ENCODE measurements around the gene APH1B.

The APH1B gene

DNA sequence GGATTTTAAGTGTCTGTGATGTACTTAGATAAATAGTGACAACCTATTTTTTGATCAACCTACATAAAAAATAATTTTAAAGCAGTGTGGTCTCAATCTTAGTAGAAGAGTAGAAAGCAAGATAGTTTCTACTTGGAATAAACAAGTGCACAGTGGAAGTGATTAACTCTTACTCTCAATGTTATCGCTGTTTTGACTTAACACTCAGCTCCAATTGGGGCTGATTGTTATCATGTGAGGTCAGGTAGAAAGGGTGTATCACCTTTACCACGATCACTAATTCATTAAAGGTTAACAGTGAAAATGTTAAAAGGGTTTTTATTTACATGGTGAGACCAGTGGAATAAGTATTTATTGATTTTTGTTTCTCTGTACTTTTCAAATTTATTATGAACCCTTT is 22.4 kb upstream of the APH1B start:
- DNase-seq = no peak

DNA sequence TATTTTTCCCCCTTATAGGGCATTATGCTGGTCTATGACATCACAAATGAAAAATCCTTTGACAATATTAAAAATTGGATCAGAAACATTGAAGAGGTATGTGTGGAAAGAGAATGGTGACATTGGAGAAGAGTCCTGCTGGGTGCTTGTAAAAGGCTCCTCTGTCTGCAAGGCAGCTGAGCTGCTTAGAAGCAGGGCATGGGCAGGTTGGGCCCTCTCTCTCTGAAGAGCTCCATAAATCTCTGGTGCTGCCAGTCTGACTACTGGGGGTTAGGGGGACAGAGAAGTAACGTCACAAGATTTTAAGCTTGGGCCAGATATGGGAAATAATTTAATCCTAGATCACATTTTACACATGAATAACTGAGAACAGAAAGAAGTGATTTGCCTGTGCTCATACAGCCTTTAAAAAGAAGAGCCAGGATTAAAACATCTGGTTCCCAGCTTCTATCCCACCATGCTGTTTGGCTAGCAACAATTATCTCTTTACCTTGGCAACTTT is 21.9 kb upstream of the APH1B start:
- DNase-seq = no peak

DNA sequence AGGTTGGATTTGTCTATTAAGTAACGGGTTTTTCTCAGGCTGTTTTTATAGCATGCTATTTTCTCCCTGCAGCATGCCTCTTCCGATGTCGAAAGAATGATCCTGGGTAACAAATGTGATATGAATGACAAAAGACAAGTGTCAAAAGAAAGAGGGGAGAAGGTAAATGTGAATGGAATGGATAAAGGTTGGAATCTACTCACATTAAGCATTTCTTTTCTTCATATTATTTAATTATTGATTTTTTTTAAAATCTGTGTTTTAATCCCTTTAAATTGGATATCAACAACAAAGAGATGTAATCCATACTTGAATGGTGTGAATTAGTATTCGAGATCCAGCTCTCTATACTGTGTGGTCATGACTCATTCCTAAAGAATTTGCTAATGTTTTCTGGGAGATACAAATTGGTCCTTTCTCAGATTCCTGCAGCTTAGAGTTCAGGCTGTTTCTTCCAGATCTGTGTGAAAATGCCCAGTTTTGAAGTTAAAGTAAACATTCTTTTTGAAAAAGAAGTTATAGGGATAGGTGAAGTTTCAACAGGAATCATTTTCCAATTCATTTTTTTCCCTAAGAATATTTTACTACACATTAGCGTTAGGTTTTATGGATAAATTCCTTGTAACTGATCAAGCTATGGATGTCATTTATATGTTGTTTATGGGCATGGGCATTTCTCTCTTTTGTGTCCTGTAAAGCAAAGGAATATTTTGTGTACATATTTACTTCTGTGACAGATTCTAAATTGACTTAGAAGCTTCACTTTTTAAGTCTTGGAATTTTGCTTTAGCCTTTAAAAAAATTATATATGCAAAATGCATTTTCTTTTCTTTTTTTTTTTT is 20.8 kb upstream of the APH1B start:
- DNase-seq = no peak

DNA sequence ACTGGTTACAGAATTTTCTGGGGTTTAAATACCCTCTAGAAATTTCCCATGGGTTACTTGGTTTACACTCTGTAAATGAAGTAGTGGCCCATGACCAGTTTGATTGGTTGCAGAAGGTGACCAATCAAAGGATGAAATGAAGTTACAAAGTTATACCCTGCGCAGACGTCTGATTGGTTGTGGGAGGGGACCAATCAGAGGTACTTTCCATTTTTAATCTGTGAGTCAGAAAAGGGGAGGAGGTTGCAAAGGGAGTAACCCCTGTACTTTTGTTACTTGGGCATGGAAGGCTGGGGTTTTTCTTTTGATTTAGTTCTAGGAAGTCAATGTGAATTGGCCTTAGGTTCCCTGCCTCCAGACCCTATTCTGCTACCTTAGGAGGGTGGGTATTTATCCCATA is 18.7 kb upstream of the APH1B start:
- DNase-seq = no peak

DNA sequence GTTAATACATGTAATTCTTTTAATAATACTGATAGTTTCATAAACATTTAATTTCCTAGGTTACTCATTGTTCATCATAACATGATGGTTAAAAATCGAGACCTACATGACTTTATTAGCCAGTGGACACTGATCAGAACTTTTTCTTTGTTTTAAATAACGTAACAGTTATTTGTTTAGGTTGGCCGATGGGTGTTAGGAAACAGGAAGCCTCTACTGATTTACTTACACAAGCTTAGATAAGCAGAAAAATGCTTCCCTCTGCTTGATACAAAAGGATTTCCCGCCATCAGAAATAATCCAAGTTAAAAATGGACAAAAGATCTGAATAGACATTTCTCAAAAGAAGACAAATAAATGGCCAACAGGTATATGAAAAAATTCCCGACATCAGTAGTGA is 16.6 kb upstream of the APH1B start:
- no peak for DNase-seq

DNA sequence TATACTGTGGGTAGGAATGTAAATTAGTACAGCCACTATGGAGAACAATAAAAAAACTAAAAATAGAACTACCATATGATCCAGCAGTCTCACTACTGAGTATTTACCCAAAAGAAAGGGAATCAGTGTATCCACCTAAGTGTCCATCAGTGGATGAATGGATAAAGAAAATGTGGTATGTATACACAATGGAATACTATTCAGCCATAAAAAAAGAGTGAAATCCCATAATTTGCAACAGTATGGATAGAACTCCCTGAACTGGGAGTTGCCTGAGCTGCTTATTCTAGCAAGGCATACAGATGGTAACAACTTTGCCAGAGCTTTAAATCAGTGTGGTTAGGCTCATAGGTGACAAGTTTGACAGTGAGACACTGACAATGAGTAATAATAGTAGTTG is 16.1 kb upstream of the APH1B start:
- DNase-seq = no peak

DNA sequence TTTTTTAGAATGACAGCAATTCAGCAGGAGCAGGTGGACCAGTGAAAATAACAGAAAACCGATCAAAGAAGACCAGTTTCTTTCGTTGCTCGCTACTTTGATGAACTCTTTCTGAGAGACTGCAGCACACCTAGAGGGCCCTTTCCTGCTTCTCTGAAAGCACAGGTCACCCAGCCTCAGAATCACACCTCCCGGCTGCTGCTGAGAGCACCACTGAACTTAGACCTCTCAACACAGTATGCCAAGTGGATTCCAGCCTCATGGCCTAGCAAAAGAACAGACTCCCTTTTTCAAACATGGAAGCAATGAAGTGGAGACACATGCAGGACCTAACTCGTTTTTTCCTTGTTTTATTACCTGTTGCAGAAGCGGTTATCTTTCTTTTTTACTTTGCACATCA is 13.9 kb upstream of the APH1B start:
- DNase-seq = no peak

DNA sequence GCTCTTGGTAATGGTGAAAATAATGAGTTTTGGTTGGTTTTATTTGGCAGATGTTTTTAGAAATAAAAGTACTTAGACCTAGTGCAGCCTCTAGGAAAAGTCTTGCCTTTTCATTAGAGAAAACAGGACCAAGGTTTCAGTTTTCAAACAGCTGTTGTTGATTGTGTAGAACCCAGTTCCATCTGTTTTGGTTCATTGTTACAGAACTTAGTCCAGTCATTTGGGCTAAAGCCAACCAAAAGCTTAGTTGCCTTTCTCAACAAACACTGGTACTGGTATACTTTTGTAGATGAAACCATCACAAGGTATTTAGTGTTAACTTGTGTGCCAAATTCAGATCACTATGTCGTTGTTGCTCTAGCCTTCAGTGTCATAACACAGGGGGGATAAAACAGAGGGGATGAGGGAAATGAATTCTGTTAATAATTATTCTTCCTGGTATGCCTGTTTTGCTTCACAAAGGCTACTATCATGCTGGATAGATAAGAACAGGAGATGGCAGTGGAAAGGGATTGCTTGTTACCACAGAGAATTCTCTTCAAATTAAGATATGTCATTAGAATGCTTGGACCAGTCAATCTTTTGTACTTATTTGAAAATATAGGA is 12.6 kb upstream of the APH1B start:
- no peak for DNase-seq

DNA sequence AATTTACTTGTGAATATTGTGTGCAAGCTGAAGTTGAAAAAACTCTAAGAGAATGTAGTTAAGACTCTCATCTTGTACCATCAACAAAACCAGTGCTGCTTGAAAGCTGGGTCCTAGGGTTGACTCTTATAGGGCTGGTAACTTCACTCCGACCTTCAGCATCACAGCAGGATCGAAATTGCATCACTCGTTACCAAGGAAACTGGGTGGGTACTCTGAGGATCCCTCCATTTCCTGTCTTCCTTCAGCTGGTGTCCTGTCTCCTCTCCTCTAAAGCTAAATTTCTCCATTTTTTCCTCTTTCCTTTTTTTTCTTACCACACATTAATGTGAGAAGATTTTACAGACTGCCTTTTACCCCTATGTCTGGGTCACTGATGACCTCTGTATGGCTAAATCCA is 3.0 kb upstream of the APH1B start:
- no peak for DNase-seq

DNA sequence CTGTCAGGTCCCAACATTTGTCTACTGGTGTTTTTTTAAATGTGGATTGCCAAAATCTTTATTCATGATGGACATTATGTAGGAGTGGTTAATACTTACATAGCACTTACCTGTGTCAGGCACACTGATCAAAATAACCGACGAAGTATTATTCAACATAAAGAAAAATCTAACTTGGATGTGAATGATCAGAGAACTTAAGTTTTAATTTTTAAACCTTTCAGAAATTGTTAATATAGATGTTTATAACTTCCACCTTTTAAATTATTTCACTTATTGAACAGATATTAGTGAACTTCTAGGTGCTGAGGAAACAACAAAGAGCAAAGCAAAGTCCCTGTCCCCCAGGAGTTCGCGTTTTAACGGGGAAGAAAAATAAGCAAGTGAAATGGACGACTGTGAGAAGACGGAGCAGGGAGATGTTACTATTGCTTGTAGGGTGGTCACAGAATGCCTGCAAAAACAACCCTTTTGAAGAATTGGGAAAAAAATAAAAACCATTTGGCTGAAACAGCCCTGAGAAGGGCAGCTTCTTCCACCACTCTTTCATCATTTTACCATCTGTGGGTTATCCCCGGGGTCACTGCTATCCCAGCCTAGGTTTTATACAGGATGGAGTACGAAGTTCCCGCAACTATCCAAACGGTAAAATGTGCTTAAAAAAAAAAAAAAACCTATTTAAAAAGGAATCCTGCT is 915 bp upstream of the APH1B start:
- DNase-seq = no peak

DNA sequence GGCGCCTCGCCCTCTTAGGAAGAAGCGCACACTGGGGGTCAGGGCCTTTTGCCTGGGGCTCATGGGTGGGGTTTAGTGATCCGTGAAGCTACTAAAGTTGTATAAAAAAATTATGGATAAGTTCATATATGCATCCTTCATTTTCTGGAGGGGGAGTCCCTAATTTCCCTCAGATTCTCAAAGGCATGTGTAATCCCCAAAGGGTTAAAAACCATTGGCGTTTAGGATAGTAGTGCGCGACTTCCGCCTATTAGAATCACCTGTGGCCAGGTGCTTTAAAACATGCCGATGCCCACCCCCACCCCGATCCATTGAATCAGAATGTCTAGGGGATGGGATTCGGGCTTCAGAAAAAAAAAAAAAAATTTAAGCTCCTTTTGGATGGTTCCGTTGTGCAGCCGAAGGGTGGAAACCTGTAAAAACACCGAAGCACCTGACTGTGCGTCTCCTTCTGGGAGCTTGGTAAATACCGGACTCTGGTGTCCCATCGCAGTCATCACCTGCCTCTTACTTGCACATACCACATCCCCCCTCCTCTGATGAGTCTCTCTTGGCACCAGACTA is 570 bp downstream of the APH1B start:
- no peak for DNase-seq

DNA sequence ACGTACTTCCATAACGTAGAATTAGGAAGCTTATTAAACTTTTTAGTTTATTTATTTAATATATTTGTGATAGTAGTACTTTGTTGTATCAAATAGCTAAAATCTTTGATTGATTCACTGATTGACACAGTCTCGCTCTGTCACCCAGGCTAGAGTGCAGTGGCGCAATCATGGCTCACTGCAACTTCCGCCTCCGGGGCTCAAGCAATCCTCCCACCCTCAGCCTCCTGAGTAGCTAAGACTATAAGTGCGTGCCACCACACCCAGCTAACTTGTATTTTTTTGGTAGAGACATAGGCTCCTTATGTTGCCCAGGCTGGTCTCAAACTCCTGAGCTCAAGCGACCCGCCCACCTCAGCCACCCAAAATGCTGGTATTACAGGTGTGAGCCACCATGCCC is 5.7 kb downstream of the APH1B start:
- DNase-seq = no peak

DNA sequence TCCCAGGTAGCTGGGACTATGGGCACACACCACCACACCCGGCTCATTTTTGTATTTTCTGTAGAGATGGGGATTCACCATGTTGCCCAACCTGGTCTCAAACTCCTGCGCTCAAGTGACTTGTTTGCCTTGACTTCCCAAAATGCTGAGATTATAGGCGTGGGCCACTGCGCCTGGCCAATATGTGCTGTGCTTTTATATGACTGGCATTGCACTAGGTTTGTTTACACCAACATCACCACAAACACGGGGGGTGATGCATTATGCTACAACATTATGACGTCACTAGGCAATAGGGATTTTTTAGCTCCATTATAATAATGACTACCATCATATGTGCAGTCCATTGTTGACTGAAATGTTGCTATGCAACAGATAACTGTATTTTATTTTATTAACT is 6.9 kb downstream of the APH1B start:
- no peak for DNase-seq

DNA sequence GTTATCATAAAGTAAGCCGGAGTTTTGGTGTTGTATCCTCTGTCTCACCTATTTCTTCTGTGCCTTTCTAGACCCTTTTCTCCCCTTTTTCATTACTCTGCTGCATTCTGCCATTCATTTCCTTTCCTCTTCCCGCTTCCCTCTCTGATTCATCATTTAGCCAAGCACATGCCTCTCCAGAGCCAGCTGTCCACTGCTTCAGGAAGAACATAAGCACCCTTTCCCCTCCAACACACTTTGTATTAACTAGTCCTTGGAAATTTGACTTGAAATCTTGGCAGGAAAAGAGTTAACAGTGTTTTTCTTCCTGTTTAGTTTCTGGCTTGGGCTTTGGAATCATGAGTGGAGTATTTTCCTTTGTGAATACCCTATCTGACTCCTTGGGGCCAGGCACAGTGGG is 9.7 kb downstream of the APH1B start:
- DNase-seq = no peak

DNA sequence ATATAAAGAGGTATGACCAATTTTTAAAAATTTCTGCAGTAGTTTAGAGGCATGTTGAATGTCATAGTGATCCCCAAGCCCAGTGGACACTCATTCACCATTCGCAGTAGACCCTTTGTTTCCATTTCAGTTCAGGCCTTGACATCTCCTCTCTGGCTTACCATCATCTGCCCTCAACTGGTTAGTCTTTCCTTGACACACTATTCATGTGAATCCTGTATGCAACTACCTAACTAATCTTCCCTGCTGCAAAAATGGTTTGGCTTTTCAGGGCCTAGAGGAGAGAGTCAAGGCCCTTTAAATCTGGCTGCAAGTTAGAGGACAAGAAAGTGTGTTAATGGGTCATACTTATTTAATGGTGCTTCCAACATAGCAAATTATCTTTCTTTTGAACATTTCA is 10.9 kb downstream of the APH1B start:
- DNase-seq = no peak

DNA sequence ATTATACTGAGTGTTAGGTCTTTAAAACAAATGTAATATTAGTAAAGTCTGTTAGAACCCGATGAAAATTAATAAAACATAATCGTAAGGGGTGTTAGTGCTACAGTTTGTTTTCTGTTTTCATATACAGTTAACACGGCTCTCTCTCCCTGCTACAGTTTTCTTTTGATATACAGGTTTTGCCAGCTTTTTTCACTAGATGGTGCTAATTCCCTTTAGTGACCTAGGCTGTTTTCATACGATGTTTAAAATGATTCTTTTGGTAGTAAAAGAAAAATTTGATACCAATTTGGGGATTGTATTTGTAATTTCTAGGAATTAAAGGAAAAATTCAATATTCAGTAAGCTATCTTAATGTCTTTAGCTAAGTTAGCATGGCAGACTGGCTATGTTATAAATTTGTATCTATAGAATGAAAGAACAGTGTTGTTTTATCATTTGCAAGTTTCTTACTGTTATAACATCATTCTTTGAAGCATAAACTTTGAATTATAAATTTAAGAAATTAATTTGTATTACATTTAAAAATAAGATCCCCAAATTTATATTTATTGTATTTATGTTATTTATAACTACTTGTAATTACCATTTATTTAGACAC is 11.5 kb downstream of the APH1B start:
- no peak for DNase-seq

DNA sequence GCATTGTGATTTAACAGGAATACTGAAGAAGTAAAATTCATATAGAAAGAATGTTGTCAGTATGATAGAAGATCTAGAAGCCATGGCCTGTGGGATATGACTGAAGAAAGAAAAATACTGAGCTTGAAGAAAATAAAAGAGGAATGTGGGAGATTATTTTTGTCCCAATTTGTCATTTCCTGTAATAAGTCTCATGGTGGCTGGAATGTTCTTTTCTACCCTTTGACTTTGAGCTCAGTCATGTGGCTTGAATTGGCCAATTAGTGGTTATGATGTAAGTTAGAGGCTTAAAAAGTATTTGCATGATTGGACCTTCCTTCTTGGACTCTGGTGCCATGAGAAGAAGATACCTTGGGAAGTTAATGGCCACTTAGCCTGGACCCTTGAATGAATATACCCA is 14.1 kb downstream of the APH1B start:
- no peak for DNase-seq

DNA sequence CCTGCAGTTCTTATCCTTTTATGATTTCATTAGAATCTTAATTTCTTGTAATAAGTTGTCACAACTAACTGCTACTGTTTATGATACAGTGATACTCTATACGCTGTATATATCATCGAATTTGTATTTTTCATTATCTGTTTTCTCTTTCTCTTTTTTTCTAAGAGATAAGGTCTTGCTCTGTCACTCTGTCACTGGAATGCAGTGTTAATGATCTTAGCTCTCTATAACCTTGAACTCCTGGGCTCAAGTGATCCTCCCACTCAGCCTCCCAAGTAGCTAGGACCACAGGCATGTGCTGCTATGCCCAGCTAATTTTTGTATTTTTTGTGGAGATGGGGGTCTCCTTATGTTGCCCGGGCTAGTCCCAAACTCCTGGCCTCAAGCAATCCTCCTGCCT is 14.8 kb downstream of the APH1B start:
- DNase-seq = no peak

DNA sequence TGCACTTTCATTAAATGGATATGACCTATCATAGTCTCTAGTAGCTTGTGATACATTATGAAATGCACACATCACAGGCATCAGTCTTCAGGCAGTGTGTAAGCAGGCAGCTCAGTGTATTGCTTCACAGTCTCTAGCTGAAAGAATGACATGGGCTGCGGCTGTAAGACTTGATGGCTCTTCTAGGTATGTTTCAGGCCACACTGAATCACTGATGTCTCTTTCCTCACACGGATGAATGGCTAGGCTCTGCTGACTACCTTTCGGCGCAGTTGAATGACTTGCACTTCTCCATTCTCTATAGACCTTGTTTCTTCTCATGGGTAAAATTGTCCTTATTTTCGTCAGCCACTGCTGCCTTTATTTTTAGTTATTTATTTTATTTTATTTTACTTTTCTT is 15.4 kb downstream of the APH1B start:
- no peak for DNase-seq

DNA sequence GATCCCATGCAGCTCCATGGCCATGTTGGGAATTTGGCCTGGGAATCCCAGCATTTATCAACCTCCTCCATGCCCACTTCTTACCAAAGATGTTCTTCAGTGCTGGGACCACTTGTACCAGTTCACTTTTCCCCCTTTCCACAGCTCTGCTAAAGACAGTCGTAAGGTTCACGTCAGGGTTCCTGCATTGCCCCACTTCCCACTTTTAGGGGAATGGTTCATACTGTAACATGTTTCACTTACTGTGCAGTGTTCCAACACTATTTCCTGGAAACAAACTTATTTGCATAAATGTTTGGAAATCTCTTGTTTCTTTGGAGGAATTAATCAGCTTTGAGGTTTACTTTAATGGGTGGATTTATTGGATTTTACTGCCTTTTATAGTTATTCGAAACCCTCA is 17.0 kb downstream of the APH1B start:
- DNase-seq = no peak

DNA sequence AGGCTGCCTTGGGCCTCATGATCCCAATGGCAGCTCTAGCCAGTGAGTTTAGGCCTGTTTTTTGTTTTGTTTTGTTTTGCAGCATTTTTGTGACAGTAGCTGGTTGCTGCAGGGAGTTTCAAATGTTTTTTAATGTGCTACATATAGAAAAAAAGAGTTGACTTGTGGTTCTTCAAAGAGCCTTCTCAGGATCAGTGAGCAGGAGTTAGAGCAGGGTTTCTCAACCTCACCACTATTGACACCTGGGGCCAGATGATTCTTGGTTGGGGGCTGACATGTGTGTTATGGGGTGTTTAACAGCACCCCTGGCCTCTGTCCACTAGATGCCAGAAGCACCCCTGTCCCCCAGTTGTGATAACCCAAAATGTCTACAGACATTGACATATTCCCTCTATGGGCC is 17.9 kb downstream of the APH1B start:
- no peak for DNase-seq

DNA sequence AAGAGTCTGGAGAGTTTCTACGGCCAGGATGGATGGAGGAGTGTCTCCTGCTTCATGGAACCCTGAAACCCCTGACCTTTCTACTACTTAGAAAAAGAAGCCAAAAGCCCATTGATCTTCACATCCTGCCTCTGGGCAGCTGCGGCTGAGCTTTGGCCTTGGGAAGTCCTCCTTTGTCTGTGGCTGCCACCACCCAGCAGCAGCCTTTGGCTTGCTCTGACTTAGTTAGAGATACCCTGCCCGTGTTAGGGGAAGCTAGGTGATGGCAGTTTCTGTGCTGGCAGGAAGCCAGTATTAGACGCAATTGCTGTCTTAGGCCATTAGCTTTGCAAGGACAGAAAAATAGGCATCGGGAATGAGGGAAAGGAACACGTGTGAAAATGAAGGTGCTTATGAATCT is 18.8 kb downstream of the APH1B start:
- no peak for DNase-seq

DNA sequence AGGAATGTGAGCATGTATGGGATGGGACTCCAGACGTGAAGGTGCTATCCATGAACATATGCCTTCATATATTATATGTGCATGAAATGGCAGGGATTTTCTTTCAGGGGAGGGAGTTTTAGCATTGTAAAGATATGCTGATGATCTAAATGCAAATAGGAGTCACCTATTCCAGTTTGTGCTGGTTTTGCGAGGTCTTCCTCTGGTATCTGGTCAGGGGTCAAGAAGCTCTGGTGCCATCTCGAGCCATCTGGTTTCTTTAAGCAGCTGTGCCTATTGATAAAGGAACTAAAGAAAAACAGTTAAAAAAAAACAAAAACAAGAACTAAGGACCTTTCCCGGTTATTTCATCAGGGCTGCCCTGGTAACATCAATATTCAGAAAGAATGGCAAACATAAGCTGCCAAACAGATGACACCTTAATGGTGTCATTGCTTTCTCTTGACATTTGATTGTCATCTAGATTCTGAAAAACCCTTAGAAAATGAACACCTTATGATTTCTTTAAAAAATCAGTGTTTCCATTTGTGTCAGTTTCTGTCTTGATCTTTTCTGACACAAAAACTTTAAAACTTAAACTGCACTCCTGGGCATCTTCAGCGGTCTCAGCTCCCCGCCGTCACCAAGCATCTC is 22.7 kb downstream of the APH1B start:
- DNase-seq = no peak

All from NCI-H187 (cell line).